K562 (cell line): ENCODE data around the gene TAF5. TPM values are rescaled to one million over a fixed set of nuclear protein-coding genes. Genes with fewer than 3 reads are reported as not detected.

ENCODE experiments used
- AFF4 ChIP-seq: sonication (generic); formaldehyde crosslinking; IDR thresholded peaks from 2 replicates; pipeline ENCODE4 v1.8.0; 2023; ENCODE audit warnings: mild to moderate bottlenecking, missing genetic modification reagents
- ATF1 ChIP-seq, 2 experiments: fragments of 450-650 bp in 1 of 2; IDR thresholded peaks; 2 replicates each; pipeline ENCODE4 v1.6.1; 2016; ENCODE audit warnings: missing compliant biosample characterization in 1 of 2, missing genetic modification characterization in 1 of 2
- CBFA2T2 ChIP-seq: fragments of 450-650 bp; conservative IDR thresholded peaks from 2 replicates; pipeline ENCODE4 v1.6.1; 2017; ENCODE audit warnings: mild to moderate bottlenecking
- ETS2 ChIP-seq: IDR thresholded peaks from 2 replicates; pipeline ENCODE4 v1.6.1; 2016; ENCODE audit warnings: borderline replicate concordance, missing genetic modification characterization, mild to moderate bottlenecking, moderate library complexity, missing compliant biosample characterization; ENCODE audit not compliant: poor library complexity, severe bottlenecking
- HMG20A ChIP-seq: fragments of 450-650 bp; formaldehyde crosslinking; conservative IDR thresholded peaks from 2 replicates; pipeline ENCODE4 v1.4.0; 2020; ENCODE audit warnings: mild to moderate bottlenecking, mixed read lengths
- NFYB ChIP-seq: IDR thresholded peaks from 2 replicates; pipeline ENCODE4 v1.6.1; 2011; ENCODE audit warnings: mild to moderate bottlenecking, moderate library complexity; ENCODE audit not compliant: insufficient read length; ENCODE audit errors: extremely low read depth
- RNF2 ChIP-seq: sonication (generic); IDR thresholded peaks from 2 replicates; pipeline ENCODE4 v1.6.1; 2016
- VEZF1 ChIP-seq: fragments of 200-800 bp; sonication (Bioruptor generic); IDR thresholded peaks from 2 replicates; pipeline ENCODE4 v1.6.1; 2017; ENCODE audit warnings: missing genetic modification characterization, missing compliant biosample characterization
- ZNF143 ChIP-seq: sonication (generic); formaldehyde crosslinking; IDR thresholded peaks from 2 replicates; pipeline ENCODE4 v1.9.0; 2022; ENCODE audit warnings: mild to moderate bottlenecking, missing genetic modification reagents
- ZNF561 ChIP-seq: fragments of 450-650 bp; formaldehyde crosslinking; conservative IDR thresholded peaks from 2 replicates; pipeline ENCODE4 v1.4.0; 2020; ENCODE audit warnings: mild to moderate bottlenecking, moderate library complexity
- ZSCAN32 ChIP-seq: fragments of 450-650 bp; formaldehyde crosslinking; IDR thresholded peaks from 2 replicates; pipeline ENCODE4 v1.4.0; 2020; ENCODE audit warnings: mild to moderate bottlenecking, moderate library complexity
- polyA plus RNA-seq, 8 experiments: library from polyadenylated mRNA; depleted of rRNA in 4 of 8; stranded (reverse) in 5 of 8; unstranded in 3 of 8; fragments of >200 nt; fragmentation: Nextera tagmentation in 2 of 8; fragmentation: Illumina TruSeq in 1 of 8; extraction: Ambion mirVana in 2 of 8; extraction: Trizol in 1 of 8; gene quantifications; 2 replicates each; pipeline versions ENCODE4 v1.2.1 to v1.2.3, GENCODE V29; 2011 to 2014; ENCODE audit warnings: inconsistent platforms in 1 of 8, missing spikeins in 1 of 8
- total RNA-seq, 7 experiments: library from RNA; depleted of rRNA in 6 of 7; stranded (reverse); fragments of >200 nt in 6 of 7; fragmentation: Illumina TruSeq in 2 of 7; extraction: Trizol in 2 of 7; gene quantifications; 2 replicates each; pipeline versions ENCODE4 v1.2.1 to v1.2.3, GENCODE V29; 2011 to 2021; ENCODE audit warnings: low replicate concordance in 1 of 7
- TF ChIP-seq, protein P1 (sequence below): fragments of 250-450 bp; sonication (Bioruptor Pico); IDR thresholded peaks from 2 replicates; pipeline ENCODE4 v1.5.1; 2021; ENCODE audit warnings: mild to moderate bottlenecking
- TF ChIP-seq, protein P2 (sequence below): sonication (generic); formaldehyde crosslinking; IDR thresholded peaks from 2 replicates; pipeline ENCODE4 v1.8.0; 2022; ENCODE audit warnings: mild to moderate bottlenecking, missing genetic modification reagents
- TF ChIP-seq, protein P3 (sequence below): sonication (generic); formaldehyde crosslinking; IDR thresholded peaks from 2 replicates; pipeline ENCODE4 v1.8.0; 2022; ENCODE audit warnings: missing genetic modification reagents, mild to moderate bottlenecking, moderate library complexity, borderline replicate concordance
- TF ChIP-seq, protein P4 (sequence below), 2 experiments: fragments of 450-650 bp; IDR thresholded peaks; 2 replicates each; pipeline ENCODE4 v1.6.1; 2016

The TAF5 gene
- total and polyA plus RNA-seq, 9 of the 15 experiments (the other 6 are each of a cell fraction or from before 2014, with no cell fraction given): 4.2 to 11.9 (median 9.3) TPM

DNA sequence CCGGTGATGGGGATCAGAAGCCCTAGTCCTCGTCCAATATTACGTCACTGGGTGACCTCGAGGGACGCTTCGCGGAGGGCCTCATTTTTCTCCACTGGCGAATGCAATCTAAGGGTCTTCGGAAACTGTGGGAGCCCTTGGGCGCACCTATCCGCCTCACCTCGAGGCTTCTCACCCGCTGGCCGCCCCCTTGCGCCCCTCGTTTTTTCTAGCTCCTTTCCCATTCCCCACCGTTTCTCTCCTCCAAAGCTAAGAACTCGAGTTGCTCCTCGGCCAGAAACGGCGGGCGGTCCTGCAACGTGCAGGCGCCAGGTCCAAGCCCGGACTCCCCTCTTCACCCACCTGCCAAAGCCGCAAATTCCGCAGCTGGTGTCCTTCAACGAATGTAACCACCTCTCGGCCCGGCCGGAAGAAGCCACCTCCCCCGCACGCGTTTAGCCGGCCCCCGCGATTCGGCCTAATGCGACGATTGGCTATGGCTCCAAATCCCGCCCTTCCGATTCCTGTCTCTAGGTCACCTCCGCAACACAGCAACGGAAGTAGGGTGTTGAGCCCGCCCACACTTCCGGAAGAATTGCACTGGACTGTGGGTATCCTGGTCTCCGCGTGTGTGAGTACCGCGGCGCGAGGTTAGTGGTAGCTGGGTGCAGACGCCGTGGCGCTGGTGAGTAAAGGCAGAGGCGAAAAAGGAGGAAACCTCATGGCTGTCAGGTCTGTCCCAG is 28.5 kb downstream of the TAF5 start, which contains the start of the genes ATP5MK and PDCD11 (continued):
- peak; percentile 11; the same call in 1 of the 2 replicates for TF ChIP-seq AFF4 (CRISPR knock-in tag)
- TF ChIP-seq, protein P1, sequence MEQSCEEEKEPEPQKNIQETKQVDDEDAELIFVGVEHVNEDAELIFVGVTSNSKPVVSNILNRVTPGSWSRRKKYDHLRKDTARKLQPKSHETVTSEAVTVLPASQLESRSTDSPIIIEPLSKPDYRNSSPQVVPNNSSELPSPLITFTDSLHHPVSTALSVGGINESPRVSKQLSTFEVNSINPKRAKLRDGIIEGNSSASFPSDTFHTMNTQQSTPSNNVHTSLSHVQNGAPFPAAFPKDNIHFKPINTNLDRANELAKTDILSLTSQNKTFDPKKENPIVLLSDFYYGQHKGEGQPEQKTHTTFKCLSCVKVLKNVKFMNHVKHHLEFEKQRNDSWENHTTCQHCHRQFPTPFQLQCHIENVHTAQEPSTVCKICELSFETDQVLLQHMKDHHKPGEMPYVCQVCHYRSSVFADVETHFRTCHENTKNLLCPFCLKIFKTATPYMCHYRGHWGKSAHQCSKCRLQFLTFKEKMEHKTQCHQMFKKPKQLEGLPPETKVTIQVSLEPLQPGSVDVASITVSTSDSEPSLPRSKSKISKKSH (CRISPR knock-in tag): no peak
- no peak for TF ChIP-seq ATF1 (CRISPR knock-in tag; IDR thresholded peaks at IDR 0.05)
- peak; percentile 69 for TF ChIP-seq ATF1 (tag; IDR thresholded peaks at IDR 0.05)
- TF ChIP-seq, protein P2, sequence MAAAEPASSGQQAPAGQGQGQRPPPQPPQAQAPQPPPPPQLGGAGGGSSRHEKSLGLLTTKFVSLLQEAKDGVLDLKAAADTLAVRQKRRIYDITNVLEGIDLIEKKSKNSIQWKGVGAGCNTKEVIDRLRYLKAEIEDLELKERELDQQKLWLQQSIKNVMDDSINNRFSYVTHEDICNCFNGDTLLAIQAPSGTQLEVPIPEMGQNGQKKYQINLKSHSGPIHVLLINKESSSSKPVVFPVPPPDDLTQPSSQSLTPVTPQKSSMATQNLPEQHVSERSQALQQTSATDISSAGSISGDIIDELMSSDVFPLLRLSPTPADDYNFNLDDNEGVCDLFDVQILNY: no peak
- TF ChIP-seq ETS2 (tag): no peak
- TF ChIP-seq VEZF1 (CRISPR knock-in tag): peak; percentile 73
- TF ChIP-seq RNF2: peak; percentile 63; the same call in 1 of the 2 replicates
- no peak for TF ChIP-seq ZSCAN32 (CRISPR knock-in tag)
- no peak for TF ChIP-seq HMG20A
- no peak for TF ChIP-seq CBFA2T2
- TF ChIP-seq NFYB: peak; percentile 81
- TF ChIP-seq, protein P3, sequence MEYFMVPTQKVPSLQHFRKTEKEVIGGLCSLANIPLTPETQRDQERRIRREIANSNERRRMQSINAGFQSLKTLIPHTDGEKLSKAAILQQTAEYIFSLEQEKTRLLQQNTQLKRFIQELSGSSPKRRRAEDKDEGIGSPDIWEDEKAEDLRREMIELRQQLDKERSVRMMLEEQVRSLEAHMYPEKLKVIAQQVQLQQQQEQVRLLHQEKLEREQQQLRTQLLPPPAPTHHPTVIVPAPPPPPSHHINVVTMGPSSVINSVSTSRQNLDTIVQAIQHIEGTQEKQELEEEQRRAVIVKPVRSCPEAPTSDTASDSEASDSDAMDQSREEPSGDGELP: peak; percentile 94
- TF ChIP-seq ZNF561 (CRISPR knock-in tag): no peak
- TF ChIP-seq, protein P4, sequence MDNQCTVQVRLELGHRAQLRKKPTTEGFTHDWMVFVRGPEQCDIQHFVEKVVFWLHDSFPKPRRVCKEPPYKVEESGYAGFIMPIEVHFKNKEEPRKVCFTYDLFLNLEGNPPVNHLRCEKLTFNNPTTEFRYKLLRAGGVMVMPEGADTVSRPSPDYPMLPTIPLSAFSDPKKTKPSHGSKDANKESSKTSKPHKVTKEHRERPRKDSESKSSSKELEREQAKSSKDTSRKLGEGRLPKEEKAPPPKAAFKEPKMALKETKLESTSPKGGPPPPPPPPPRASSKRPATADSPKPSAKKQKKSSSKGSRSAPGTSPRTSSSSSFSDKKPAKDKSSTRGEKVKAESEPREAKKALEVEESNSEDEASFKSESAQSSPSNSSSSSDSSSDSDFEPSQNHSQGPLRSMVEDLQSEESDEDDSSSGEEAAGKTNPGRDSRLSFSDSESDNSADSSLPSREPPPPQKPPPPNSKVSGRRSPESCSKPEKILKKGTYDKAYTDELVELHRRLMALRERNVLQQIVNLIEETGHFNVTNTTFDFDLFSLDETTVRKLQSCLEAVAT (IDR thresholded peaks at IDR 0.05): 0 out of 4 replicates have a peak, but pooled peaks of 1 of the 2 experiments have one; percentile 38
- 0 out of 2 replicates have a peak, but pooled peaks have one; percentile 43 for TF ChIP-seq ZNF143
